H9 (cell line): ENCODE measurements around the gene MAPKAPK2. TPM values are rescaled to one million over a fixed set of nuclear protein-coding genes. Genes with fewer than 3 reads are reported as not detected.

Source experiments
- DNase-seq: peaks from one replicate; pipeline ENCODE4 v3.0.0-alpha.2; 2017
- H2AFZ ChIP-seq: one replicate; pipeline ENCODE4 v1.6.1; 2013; ENCODE audit warnings: mild to moderate bottlenecking, low read length, control low read depth, moderate library complexity
- H2AK5ac ChIP-seq: 2 replicates; pipeline ENCODE4 v1.6.1; 2013; ENCODE audit warnings: low read length, control low read depth, mixed read lengths; ENCODE audit not compliant: insufficient read length
- H2BK120ac ChIP-seq: one replicate; pipeline ENCODE4 v1.6.1; 2013; ENCODE audit warnings: low read depth, mild to moderate bottlenecking, low read length, control low read depth, inconsistent platforms; ENCODE audit not compliant: poor library complexity, severe bottlenecking
- H2BK12ac ChIP-seq: 2 replicates; pipeline ENCODE4 v1.6.1; 2013; ENCODE audit warnings: low read length, control low read depth, mixed read lengths, low read depth; ENCODE audit not compliant: insufficient read length
- H2BK15ac ChIP-seq: 2 replicates; pipeline ENCODE4 v1.6.1; 2013; ENCODE audit warnings: low read depth, low read length, control low read depth
- H2BK20ac ChIP-seq: one replicate; pipeline ENCODE4 v1.6.1; 2013; ENCODE audit warnings: low read depth, mild to moderate bottlenecking, low read length, control low read depth, inconsistent platforms; ENCODE audit not compliant: poor library complexity, severe bottlenecking
- H2BK5ac ChIP-seq: 2 replicates; pipeline ENCODE4 v1.6.1; 2013; ENCODE audit warnings: low read length, control low read depth, mixed read lengths; ENCODE audit not compliant: insufficient read length
- H3K14ac ChIP-seq: 2 replicates; pipeline ENCODE4 v1.6.1; 2013; ENCODE audit warnings: low read length, control low read depth; ENCODE audit not compliant: insufficient read depth
- H3K18ac ChIP-seq: 2 replicates; pipeline ENCODE4 v1.6.1; 2013; ENCODE audit warnings: low read depth, mild to moderate bottlenecking, mixed read lengths, low read length, control low read depth; ENCODE audit not compliant: insufficient read length
- H3K23ac ChIP-seq: 2 replicates; pipeline ENCODE4 v1.6.1; 2013; ENCODE audit warnings: low read length, control low read depth, mixed read lengths, low read depth; ENCODE audit not compliant: insufficient read length
- H3K23me2 ChIP-seq: 2 replicates; pipeline ENCODE4 v1.6.1; 2013; ENCODE audit warnings: low read depth, mild to moderate bottlenecking, mixed read lengths, low read length, control low read depth; ENCODE audit not compliant: insufficient read length, poor library complexity, severe bottlenecking
- H3K27ac ChIP-seq: 2 replicates; pipeline ENCODE4 v1.5.1; 2013; ENCODE audit warnings: low read length, control low read depth, mixed read lengths, low read depth; ENCODE audit not compliant: insufficient read length
- H3K27me3 ChIP-seq: 2 replicates; pipeline ENCODE4 v1.6.1; 2013; ENCODE audit warnings: low read length, control low read depth, inconsistent platforms; ENCODE audit not compliant: insufficient read depth
- H3K4ac ChIP-seq: 2 replicates; pipeline ENCODE4 v1.6.1; 2013; ENCODE audit warnings: low read depth, mild to moderate bottlenecking, control low read depth, inconsistent platforms, low read length, moderate library complexity
- H3K4me1 ChIP-seq: 2 replicates; pipeline ENCODE4 v1.6.1; 2013; ENCODE audit warnings: low read length, control low read depth, inconsistent platforms; ENCODE audit not compliant: insufficient read depth
- H3K4me2 ChIP-seq: 2 replicates; pipeline ENCODE4 v1.6.1; 2013; ENCODE audit warnings: low read length, control low read depth, mixed read lengths; ENCODE audit not compliant: insufficient read length, insufficient read depth
- H3K56ac ChIP-seq: 2 replicates; pipeline ENCODE4 v1.6.1; 2013; ENCODE audit warnings: low read depth, mild to moderate bottlenecking, mixed read lengths, low read length, control low read depth; ENCODE audit not compliant: insufficient read length
- H3K79me1 ChIP-seq: 2 replicates; pipeline ENCODE4 v1.6.1; 2013; ENCODE audit warnings: low read depth, mild to moderate bottlenecking, moderate library complexity, low read length, control low read depth, inconsistent platforms; ENCODE audit not compliant: insufficient read depth, poor library complexity, severe bottlenecking
- H3K79me2 ChIP-seq: 2 replicates; pipeline ENCODE4 v1.6.1; 2013; ENCODE audit warnings: low read length, control low read depth, inconsistent platforms; ENCODE audit not compliant: insufficient read depth
- H3K9ac ChIP-seq: 2 replicates; pipeline ENCODE4 v1.6.1; 2013; ENCODE audit warnings: low read length, control low read depth, mixed read lengths; ENCODE audit not compliant: insufficient read length; ENCODE audit errors: extremely low read depth
- H3K9me3 ChIP-seq: one replicate; pipeline ENCODE4 v1.6.1; 2013; ENCODE audit warnings: low read depth, low read length, inconsistent platforms; ENCODE audit not compliant: control insufficient read depth
- H3T11ph ChIP-seq: one replicate; pipeline ENCODE4 v1.6.1; 2013; ENCODE audit warnings: mild to moderate bottlenecking, low read length, control low read depth, inconsistent platforms
- H4K20me1 ChIP-seq: one replicate; pipeline ENCODE4 v1.6.1; 2013; ENCODE audit not compliant: control insufficient read depth, insufficient read length, insufficient read depth
- H4K5ac ChIP-seq: 2 replicates; pipeline ENCODE4 v1.6.1; 2013; ENCODE audit warnings: low read depth, mild to moderate bottlenecking, mixed read lengths, low read length, control low read depth; ENCODE audit not compliant: insufficient read length
- H4K8ac ChIP-seq: replicated peaks from 2 replicates; pipeline ENCODE4 v1.6.1; 2013; ENCODE audit warnings: low read length, control low read depth, mixed read lengths, low read depth; ENCODE audit not compliant: insufficient read length
- H4K91ac ChIP-seq: 2 replicates; pipeline ENCODE4 v1.6.1; 2013; ENCODE audit warnings: low read depth, mild to moderate bottlenecking, moderate library complexity, mixed read lengths, low read length, control low read depth; ENCODE audit not compliant: insufficient read length
- H3K27ac Mint-ChIP-seq, 3 experiments: 2 replicates in 2 of 3; 3 replicates in 1 of 3; pipeline ENCODE4 v1.8.0; 2020 to 2021; ENCODE audit warnings: mixed read lengths in 3 of 3, mild to moderate bottlenecking in 1 of 3, moderate library complexity in 1 of 3
- H3K27me3 Mint-ChIP-seq: 2 replicates; pipeline ENCODE4 v1.8.0; 2021; ENCODE audit warnings: low read depth, mild to moderate bottlenecking, moderate library complexity, mixed read lengths
- H3K36me3 Mint-ChIP-seq, 3 experiments: 2 replicates in 2 of 3; 3 replicates in 1 of 3; pipeline ENCODE4 v1.8.0; 2020 to 2021; ENCODE audit warnings: low read depth in 3 of 3, mixed read lengths in 3 of 3; ENCODE audit not compliant: insufficient read depth in 1 of 3
- H3K4me1 Mint-ChIP-seq, 2 experiments: 2 replicates each; pipeline ENCODE4 v1.8.0; 2020; ENCODE audit warnings: mixed read lengths in 2 of 2
- H3K4me3 Mint-ChIP-seq, 2 experiments: 2 replicates in 1 of 2; 3 replicates in 1 of 2; pipeline ENCODE4 v1.8.0; 2020 to 2021; ENCODE audit warnings: mild to moderate bottlenecking in 2 of 2, mixed read lengths in 2 of 2, moderate library complexity in 1 of 2
- H3K9me3 Mint-ChIP-seq, 2 experiments: 2 replicates in 1 of 2; 3 replicates in 1 of 2; pipeline ENCODE4 v1.8.0; 2020; ENCODE audit warnings: mild to moderate bottlenecking in 2 of 2, mixed read lengths in 2 of 2, moderate library complexity in 1 of 2
- CTCF ChIP-seq: fragments of 200-600 bp; sonication (generic); conservative IDR thresholded peaks from 3 replicates; pipeline ENCODE4 v1.8.0; 2021; ENCODE audit warnings: antibody characterized with exemption, mild to moderate bottlenecking
- WGBS: extraction: QIAGEN DNeasy Blood & Tissue Kit; methylation state at CpG from one replicate; pipeline ENCODE4 v1.1.7; 2013; ENCODE audit warnings: missing lambda C conversion rate, low lambda C conversion rate, mixed read lengths; ENCODE audit not compliant: insufficient read length; ENCODE audit errors: extremely low coverage; 5-methylcytosine and 5-hydroxymethylcytosine counted together
- total RNA-seq: library from RNA; stranded (reverse); gene quantifications from 2 replicates; pipeline ENCODE4 v1.2.1, GENCODE V29; 2021

The MAPKAPK2 gene
- total RNA-seq, 1 experiment from 2014 or later: 50.1 TPM

- no peak for TF ChIP-seq CTCF
- no peaks in the 10 kb centered on the region for H3K27me3 Mint-ChIP-seq
- Histone ChIP-seq H3K23ac (no peak overlapping the region), H3K79me1 (peaks cover 2% of the 10 kb centered on the region), H3K4me2 (no peak overlapping the region), H3T11ph (no peak overlapping the region), H3K4me1 (peaks cover 19% of the 10 kb centered on the region; the same call in 1 of the 2 replicates), H3K18ac (no peak overlapping the region), H3K56ac (no peak overlapping the region), H3K14ac (no peak overlapping the region), H4K8ac (no peak overlapping the region), H3K23me2 (no peaks in the 10 kb centered on the region), H2BK20ac (no peak overlapping the region), H2BK15ac (no peak overlapping the region), H3K9me3 (no peaks in the 10 kb centered on the region), H3K9ac (no peak overlapping the region), H2BK12ac (no peak overlapping the region), H4K5ac (no peak overlapping the region), H2BK5ac (no peak overlapping the region), H4K20me1 (no peaks in the 10 kb centered on the region), H2BK120ac (no peak overlapping the region), H4K91ac (no peak overlapping the region), H2AK5ac (no peak overlapping the region), H2AFZ (no peak overlapping the region), H3K79me2 (no peaks in the 10 kb centered on the region; the same call in none of the 2 replicates), H3K4ac (no peak overlapping the region), H3K27me3 (no peaks in the 10 kb centered on the region), H3K27ac (no peak overlapping the region)
- DNase-seq: no peak
- peaks cover 75 to 81% of the 10 kb centered on the region in 2 experiments for H3K4me1 Mint-ChIP-seq
- no peak overlapping the region for H3K27ac Mint-ChIP-seq
- no peaks in the 10 kb centered on the region for H3K9me3 Mint-ChIP-seq
- WGBS: no CpG with 5 or more reads among the region's 9 CpGs
- H3K36me3 Mint-ChIP-seq: no peaks in the 10 kb centered on the region; a peak in 1 of 7 replicates
- no peak overlapping the region for H3K4me3 Mint-ChIP-seq
Observed at GRCh38 chr1:206704226-206704625, 19.5 kb downstream of the MAPKAPK2 start.
